Mesendoderm (in vitro differentiated cells): ENCODE data around the gene TLE3.
"Not testable (repeated sequence)": the region's sequence is repeated elsewhere in the genome, so short reads cannot be mapped to it uniquely, and the experiment has no call there.

Experiments
- DNase-seq: peaks from one replicate; pipeline ENCODE4 v3.0.0; 2013
- H2AK5ac ChIP-seq: 2 replicates; pipeline ENCODE4 v1.6.1; 2013; ENCODE audit warnings: low read length, inconsistent platforms
- H2BK120ac ChIP-seq: 2 replicates; pipeline ENCODE4 v1.6.1; 2013; ENCODE audit warnings: low read depth, mild to moderate bottlenecking, low read length, moderate library complexity, mixed read lengths
- H2BK15ac ChIP-seq: replicated peaks from 2 replicates; pipeline ENCODE4 v1.6.1; 2013; ENCODE audit warnings: low read depth, mild to moderate bottlenecking, moderate library complexity
- H2BK5ac ChIP-seq: 2 replicates; pipeline ENCODE4 v1.6.1; 2013; ENCODE audit warnings: low read length, inconsistent platforms
- H3K18ac ChIP-seq: 2 replicates; pipeline ENCODE4 v1.6.1; 2013; ENCODE audit warnings: mild to moderate bottlenecking, low read length, mixed read lengths
- H3K23ac ChIP-seq: one replicate; pipeline ENCODE4 v1.6.1; 2013; ENCODE audit warnings: low read length
- H3K27ac ChIP-seq: 2 replicates; pipeline ENCODE4 v1.5.1; 2013; ENCODE audit warnings: low read depth, mild to moderate bottlenecking, inconsistent platforms, low read length, moderate library complexity
- H3K27me3 ChIP-seq: 2 replicates; pipeline ENCODE4 v1.6.1; 2013; ENCODE audit warnings: low read length, control low read depth, mild to moderate bottlenecking, inconsistent platforms; ENCODE audit not compliant: insufficient read depth, poor library complexity
- H3K36me3 ChIP-seq: 2 replicates; pipeline ENCODE4 v1.6.1; 2013; ENCODE audit warnings: low read length, inconsistent platforms; ENCODE audit not compliant: control insufficient read depth, insufficient read depth
- H3K4ac ChIP-seq: one replicate; pipeline ENCODE4 v1.6.1; 2013; ENCODE audit warnings: low read depth, mild to moderate bottlenecking, low read length, moderate library complexity
- H3K4me1 ChIP-seq: 2 replicates; pipeline ENCODE4 v1.6.1; 2013; ENCODE audit warnings: low read depth, low read length, inconsistent platforms; ENCODE audit not compliant: control insufficient read depth
- H3K4me2 ChIP-seq: 2 replicates; pipeline ENCODE4 v1.6.1; 2013; ENCODE audit warnings: low read length
- H3K4me3 ChIP-seq: 2 replicates; pipeline ENCODE4 v1.5.1; 2013; ENCODE audit warnings: mild to moderate bottlenecking, low read length
- H3K56ac ChIP-seq: one replicate; pipeline ENCODE4 v1.6.1; 2013; ENCODE audit warnings: low read length
- H3K79me1 ChIP-seq: 2 replicates; pipeline ENCODE4 v1.6.1; 2013; ENCODE audit warnings: low read length, inconsistent platforms
- H3K79me2 ChIP-seq: 2 replicates; pipeline ENCODE4 v1.6.1; 2013; ENCODE audit warnings: mild to moderate bottlenecking, low read length; ENCODE audit not compliant: control insufficient read depth, insufficient read depth
- H3K9ac ChIP-seq: 2 replicates; pipeline ENCODE4 v1.6.1; 2013; ENCODE audit warnings: low read length, inconsistent platforms
- H4K5ac ChIP-seq: one replicate; pipeline ENCODE4 v1.6.1; 2013; ENCODE audit warnings: low read length
- H4K8ac ChIP-seq: one replicate; pipeline ENCODE4 v1.6.1; 2013; ENCODE audit warnings: low read depth, mild to moderate bottlenecking, control low read depth, low read length, moderate library complexity
- WGBS: extraction: QIAGEN DNeasy Blood & Tissue Kit; methylation state at CpG from one replicate; pipeline ENCODE4 v1.1.7; 2013; ENCODE audit warnings: low lambda C conversion rate, missing lambda C conversion rate; ENCODE audit not compliant: insufficient coverage; ENCODE audit errors: extremely low coverage; 5-methylcytosine and 5-hydroxymethylcytosine counted together

Gene TLE3

GRCh38 chr15:70137967-70138366 lies 40.2 kb upstream of the TLE3 start:
- no peaks in the 10 kb centered on the region for H3K36me3 ChIP-seq
- no peak overlapping the region for H2BK120ac ChIP-seq
- no peak for DNase-seq
- no peak overlapping the region for H3K4me3 ChIP-seq
- H2AK5ac ChIP-seq, result no peak overlapping the region
- H3K27ac ChIP-seq, result no peak overlapping the region
- H3K23ac ChIP-seq, result no peak overlapping the region
- H3K56ac ChIP-seq, result no peak overlapping the region
- peaks cover 5% of the 10 kb centered on the region for H3K4me1 ChIP-seq
- H3K4ac ChIP-seq, result no peak overlapping the region
- no peak overlapping the region for H3K4me2 ChIP-seq
- H2BK15ac ChIP-seq, result no peak overlapping the region
- no peak overlapping the region for H3K9ac ChIP-seq
- H4K8ac ChIP-seq, result no peak overlapping the region
- H3K79me1 ChIP-seq, result no peaks in the 10 kb centered on the region
- no CpG with 5 or more reads among the region's 4 CpGs for WGBS
- H3K18ac ChIP-seq, result no peak overlapping the region
- H4K5ac ChIP-seq, result no peak overlapping the region
- no peaks in the 10 kb centered on the region for H3K27me3 ChIP-seq
- no peak overlapping the region for H2BK5ac ChIP-seq
- H3K79me2 ChIP-seq, result no peaks in the 10 kb centered on the region

- H3K18ac ChIP-seq, H3K36me3 ChIP-seq, H2BK120ac ChIP-seq, H3K56ac ChIP-seq, H3K79me1 ChIP-seq, H3K4me2 ChIP-seq, H3K27ac ChIP-seq, H3K4ac ChIP-seq, H3K27me3 ChIP-seq, H3K79me2 ChIP-seq, H4K8ac ChIP-seq, H4K5ac ChIP-seq, H2BK15ac ChIP-seq, H2AK5ac ChIP-seq, H3K9ac ChIP-seq, H3K4me3 ChIP-seq, H3K4me1 ChIP-seq, H3K23ac ChIP-seq, H2BK5ac ChIP-seq, DNase-seq: not testable (repeated sequence)
- WGBS, result no CpG with 5 or more reads among the region's 1 CpG
Measured at GRCh38 chr15:70137021-70137420, 39.3 kb upstream of the TLE3 start.

GRCh38 chr15:70133781-70134421 lies 36.2 kb upstream of the TLE3 start:
- no CpG with 5 or more reads among the region's 7 CpGs for WGBS
- no peak overlapping the region for H3K9ac ChIP-seq
- no peaks in the 10 kb centered on the region for H3K79me1 ChIP-seq
- no peaks in the 10 kb centered on the region for H3K36me3 ChIP-seq
- no peaks in the 10 kb centered on the region for H3K79me2 ChIP-seq
- H3K18ac ChIP-seq, result no peak overlapping the region
- no peak overlapping the region for H3K4me2 ChIP-seq
- no peaks in the 10 kb centered on the region for H3K27me3 ChIP-seq
- DNase-seq, result no peak
- no peak overlapping the region for H4K8ac ChIP-seq
- H3K4me3 ChIP-seq, result no peak overlapping the region
- H3K4me1 ChIP-seq, result no peaks in the 10 kb centered on the region
- no peak overlapping the region for H2AK5ac ChIP-seq
- H3K56ac ChIP-seq, result no peak overlapping the region
- no peak overlapping the region for H3K4ac ChIP-seq
- H2BK120ac ChIP-seq, result no peak overlapping the region
- H4K5ac ChIP-seq, result no peak overlapping the region
- no peak overlapping the region for H2BK15ac ChIP-seq
- H2BK5ac ChIP-seq, result no peak overlapping the region
- no peak overlapping the region for H3K27ac ChIP-seq
- H3K23ac ChIP-seq, result no peak overlapping the region

GRCh38 chr15:70133296-70133695 lies 35.6 kb upstream of the TLE3 start:
- Histone ChIP-seq H3K23ac (no peak overlapping the region), H3K9ac (no peak overlapping the region), H3K4me3 (no peak overlapping the region), H3K4me1 (no peaks in the 10 kb centered on the region), H4K5ac (no peak overlapping the region), H4K8ac (no peak overlapping the region), H3K56ac (no peak overlapping the region), H3K36me3 (no peaks in the 10 kb centered on the region), H3K27ac (no peak overlapping the region), H3K4me2 (no peak overlapping the region), H3K4ac (no peak overlapping the region), H3K27me3 (no peaks in the 10 kb centered on the region), H2AK5ac (no peak overlapping the region), H2BK5ac (no peak overlapping the region), H2BK120ac (no peak overlapping the region), H3K79me2 (no peaks in the 10 kb centered on the region), H3K18ac (no peak overlapping the region), H2BK15ac (no peak overlapping the region), H3K79me1 (no peaks in the 10 kb centered on the region)
- no peak for DNase-seq
- no CpG with 5 or more reads among the region's 6 CpGs for WGBS

GRCh38 chr15:70132571-70132970 lies 34.9 kb upstream of the TLE3 start:
- Histone ChIP-seq H3K79me2 (no peaks in the 10 kb centered on the region), H4K8ac (no peak overlapping the region), H3K4ac (no peak overlapping the region), H2AK5ac (no peak overlapping the region), H3K27me3 (no peaks in the 10 kb centered on the region), H2BK120ac (no peak overlapping the region), H3K56ac (no peak overlapping the region), H3K4me1 (no peaks in the 10 kb centered on the region), H3K4me3 (no peak overlapping the region), H2BK5ac (no peak overlapping the region), H3K9ac (no peak overlapping the region), H4K5ac (no peak overlapping the region), H3K18ac (no peak overlapping the region), H3K4me2 (no peak overlapping the region), H3K79me1 (no peaks in the 10 kb centered on the region), H3K27ac (no peak overlapping the region), H3K23ac (no peak overlapping the region), H2BK15ac (no peak overlapping the region), H3K36me3 (no peaks in the 10 kb centered on the region)
- DNase-seq, result no peak
- WGBS, result no CpG with 5 or more reads among the region's 1 CpG

GRCh38 chr15:70132139-70132538 lies 34.4 kb upstream of the TLE3 start:
- no peak overlapping the region for H2BK5ac ChIP-seq
- DNase-seq, result no peak
- no peak overlapping the region for H2BK15ac ChIP-seq
- H3K79me1 ChIP-seq, result no peaks in the 10 kb centered on the region
- H3K23ac ChIP-seq, result no peak overlapping the region
- H3K18ac ChIP-seq, result no peak overlapping the region
- WGBS, result no CpG with 5 or more reads among the region's 4 CpGs
- no peak overlapping the region for H3K4ac ChIP-seq
- H3K9ac ChIP-seq, result no peak overlapping the region
- no peaks in the 10 kb centered on the region for H3K36me3 ChIP-seq
- no peaks in the 10 kb centered on the region for H3K79me2 ChIP-seq
- no peak overlapping the region for H2AK5ac ChIP-seq
- no peak overlapping the region for H3K4me2 ChIP-seq
- H4K5ac ChIP-seq, result no peak overlapping the region
- H2BK120ac ChIP-seq, result no peak overlapping the region
- no peaks in the 10 kb centered on the region for H3K4me1 ChIP-seq
- H3K56ac ChIP-seq, result no peak overlapping the region
- H3K4me3 ChIP-seq, result no peak overlapping the region
- H3K27ac ChIP-seq, result no peak overlapping the region
- H3K27me3 ChIP-seq, result no peaks in the 10 kb centered on the region
- H4K8ac ChIP-seq, result no peak overlapping the region
